ENCODE data around the gene HS6ST3.

Gene HS6ST3

GRCh38 chr13:96500953-96501352, 411.0 kb downstream of the HS6ST3 start:
- no peak for TF ChIP-seq NFIC (IDR thresholded peaks at IDR 0.05)
- TF ChIP-seq TAF1 (IDR thresholded peaks at IDR 0.05; ENCODE audit: low read depth) = no peak
- TF ChIP-seq YY1 (IDR thresholded peaks at IDR 0.05; ENCODE audit: low read depth) = no peak
- no peak for TF ChIP-seq USF1 (IDR thresholded peaks at IDR 0.05)
- TF ChIP-seq RAD21 (IDR thresholded peaks at IDR 0.05; ENCODE audit: low read depth) = no peak
- no peak for TF ChIP-seq CREB1 (IDR thresholded peaks at IDR 0.05; ENCODE audit: low read depth)
- TF ChIP-seq REST (IDR thresholded peaks at IDR 0.05; ENCODE audit: low read depth) = no peak
- TF ChIP-seq FOXM1 (IDR thresholded peaks at IDR 0.05; ENCODE audit: borderline replicate concordance, low read depth) = no peak
- no peak for TF ChIP-seq EP300 (IDR thresholded peaks at IDR 0.05; ENCODE audit: borderline replicate concordance)
- TF ChIP-seq EGR1 (IDR thresholded peaks at IDR 0.05) = no peak
- TF ChIP-seq ZBTB7A (IDR thresholded peaks at IDR 0.05; ENCODE audit: low read depth) = no peak
- no peak for TF ChIP-seq TEAD4 (IDR thresholded peaks at IDR 0.05)
- no peak for TF ChIP-seq CEBPB (IDR thresholded peaks at IDR 0.05)
- TF ChIP-seq MAX (IDR thresholded peaks at IDR 0.05) = no peak
- TF ChIP-seq TCF12 (IDR thresholded peaks at IDR 0.05; ENCODE audit: low read depth) = no peak

GRCh38 chr13:96503481-96503880, 413.6 kb downstream of the HS6ST3 start:
- TF ChIP-seq CREB1 (IDR thresholded peaks at IDR 0.05; ENCODE audit: low read depth) = no peak
- TF ChIP-seq TAF1 (IDR thresholded peaks at IDR 0.05; ENCODE audit: low read depth) = no peak
- no peak for TF ChIP-seq EGR1 (IDR thresholded peaks at IDR 0.05)
- no peak for TF ChIP-seq FOXM1 (IDR thresholded peaks at IDR 0.05; ENCODE audit: borderline replicate concordance, low read depth)
- no peak for TF ChIP-seq NFIC (IDR thresholded peaks at IDR 0.05)
- no peak for TF ChIP-seq EP300 (IDR thresholded peaks at IDR 0.05; ENCODE audit: borderline replicate concordance)
- no peak for TF ChIP-seq YY1 (IDR thresholded peaks at IDR 0.05; ENCODE audit: low read depth)
- TF ChIP-seq USF1 (IDR thresholded peaks at IDR 0.05) = no peak

GRCh38 chr13:96511587-96511986, 421.7 kb downstream of the HS6ST3 start:
- TF ChIP-seq TAF1 (IDR thresholded peaks at IDR 0.05; ENCODE audit: low read depth) (no peak), TEAD4 (IDR thresholded peaks at IDR 0.05) (no peak), TCF12 (IDR thresholded peaks at IDR 0.05; ENCODE audit: low read depth) (no peak), MAX (IDR thresholded peaks at IDR 0.05) (no peak), FOXM1 (IDR thresholded peaks at IDR 0.05; ENCODE audit: borderline replicate concordance, low read depth) (no peak), EGR1 (IDR thresholded peaks at IDR 0.05) (no peak), EP300 (IDR thresholded peaks at IDR 0.05; ENCODE audit: borderline replicate concordance) (no peak), CEBPB (IDR thresholded peaks at IDR 0.05) (no peak), CREB1 (IDR thresholded peaks at IDR 0.05; ENCODE audit: low read depth) (no peak), REST (IDR thresholded peaks at IDR 0.05; ENCODE audit: low read depth) (no peak), RAD21 (IDR thresholded peaks at IDR 0.05; ENCODE audit: low read depth) (no peak), NFIC (IDR thresholded peaks at IDR 0.05) (no peak), ZBTB7A (IDR thresholded peaks at IDR 0.05; ENCODE audit: low read depth) (no peak), USF1 (IDR thresholded peaks at IDR 0.05) (no peak), YY1 (IDR thresholded peaks at IDR 0.05; ENCODE audit: low read depth) (no peak)

GRCh38 chr13:96519380-96519779, 429.5 kb downstream of the HS6ST3 start:
- TF ChIP-seq NFIC (IDR thresholded peaks at IDR 0.05) (no peak), TEAD4 (IDR thresholded peaks at IDR 0.05) (no peak), RAD21 (IDR thresholded peaks at IDR 0.05; ENCODE audit: low read depth) (no peak), TAF1 (IDR thresholded peaks at IDR 0.05; ENCODE audit: low read depth) (no peak), REST (IDR thresholded peaks at IDR 0.05; ENCODE audit: low read depth) (no peak), YY1 (IDR thresholded peaks at IDR 0.05; ENCODE audit: low read depth) (no peak)
